HL-60 (cell line): ENCODE results near the gene SPSB3.

Experiments used
- DNase-seq, 2 experiments: peaks; one replicate each; pipeline ENCODE4 v3.0.0-alpha.2; 2010 to 2020; ENCODE audit warnings: low read depth in 1 of 2, low spot score in 1 of 2
- H3K27ac ChIP-seq: fragments of 250-450 bp; sonication (Bioruptor Pico); replicated peaks from 2 replicates; pipeline ENCODE4 v1.5.1; 2020; ENCODE audit warnings: mild to moderate bottlenecking, moderate library complexity
- H3K27me3 ChIP-seq: fragments of 250-450 bp; sonication (Bioruptor Pico); 2 replicates; pipeline ENCODE4 v1.5.1; 2021; ENCODE audit warnings: mild to moderate bottlenecking, moderate library complexity; ENCODE audit not compliant: insufficient read depth, poor library complexity, severe bottlenecking
- H3K4me3 ChIP-seq: replicated peaks from 2 replicates; pipeline ENCODE4 v1.5.1; 2011; ENCODE audit warnings: mild to moderate bottlenecking, control low read depth, low read length; ENCODE audit not compliant: insufficient read depth
- GABPA ChIP-seq: IDR thresholded peaks from 2 replicates; pipeline ENCODE4 v1.6.1; 2012; ENCODE audit warnings: low read depth
- POLR2AphosphoS5 ChIP-seq: IDR thresholded peaks from 2 replicates; pipeline ENCODE4 v1.6.1; 2012; ENCODE audit warnings: low read depth
- REST ChIP-seq: IDR thresholded peaks from 2 replicates; pipeline ENCODE4 v1.6.1; 2012; ENCODE audit warnings: low read depth; ENCODE audit not compliant: insufficient replicate concordance
- SPI1 ChIP-seq: IDR thresholded peaks from 2 replicates; pipeline ENCODE4 v1.6.1; 2012; ENCODE audit warnings: low read depth, mild to moderate bottlenecking, borderline replicate concordance
- long read RNA-seq: library from polyadenylated mRNA; unstranded; transcript quantifications from one replicate; pipeline ENCODE4 v2.0.0, GENCODE V29; 2020
- TF ChIP-seq, protein P1 (sequence below): IDR thresholded peaks from one replicate; pipeline ENCODE4 v1.5.1; 2011; ENCODE audit warnings: low read length, control low read depth, inconsistent platforms; ENCODE audit not compliant: insufficient read depth

The SPSB3 gene
- long read RNA-seq, transcript SPSB3-204 (5 exons, 1,746 nt): minor isoform, 42 of 833 reads
- long read RNA-seq, transcript SPSB3-209 (6 exons, 1,628 nt): minor isoform, 121 of 833 reads
- long read RNA-seq, transcript SPSB3-208 (7 exons, 1,784 nt): major isoform, 545 of 833 reads
- long read RNA-seq, transcript SPSB3-201 (6 exons, 1,449 nt): minor isoform, 37 of 833 reads
- long read RNA-seq, partial matches to known transcripts: 15 of 833 reads
- long read RNA-seq, other reads (novel, unspliced or antisense): 55 of 833 reads

DNA sequence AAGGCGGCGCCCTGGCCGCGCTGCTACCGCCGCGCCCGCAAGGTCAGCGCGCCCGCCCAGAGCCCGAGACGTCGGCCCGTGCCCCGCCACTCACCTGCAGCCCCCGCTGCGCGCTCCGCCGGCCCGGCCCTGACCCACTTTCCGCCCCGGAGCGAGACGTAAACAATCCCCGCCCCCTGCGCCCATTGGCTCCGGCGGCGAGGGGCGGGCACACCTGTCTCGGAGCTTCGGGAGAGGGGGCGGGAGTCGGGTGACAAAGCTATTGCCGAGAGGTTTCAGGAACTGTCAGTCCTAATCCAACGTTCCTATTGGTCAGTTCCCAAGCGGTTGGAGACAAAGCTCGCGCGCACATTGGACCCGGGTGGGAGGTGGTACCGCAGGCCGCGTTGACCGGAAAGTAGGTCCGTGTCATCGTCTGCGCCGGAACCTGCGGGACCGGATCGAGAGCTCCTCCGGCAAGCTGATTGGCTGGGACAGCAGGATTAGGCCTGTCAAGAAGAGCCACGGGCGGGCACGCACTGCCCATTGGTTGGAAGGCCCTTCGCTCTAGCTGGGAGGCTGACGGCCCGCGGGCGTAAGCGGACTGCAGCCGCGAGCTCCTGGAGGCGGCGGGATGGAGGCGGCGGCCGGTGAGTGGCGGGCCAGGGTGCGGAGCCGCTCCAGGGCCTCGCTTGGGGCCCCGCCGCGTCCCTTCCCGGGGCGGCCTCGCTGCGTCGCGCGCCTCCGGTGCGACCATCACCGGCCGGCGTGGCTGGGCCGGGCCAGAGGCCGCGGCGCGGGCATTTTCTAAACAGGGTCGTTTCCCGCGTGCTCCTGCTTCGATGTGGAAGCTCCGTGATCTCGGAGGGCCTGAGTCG is at the start of gene SPSB3, which contains the start of gene NUBP2:
SPSB3 (minus strand) TSS at position 164 of the 857 bp plus-strand sequence. CDS start 1,088 bp downstream, outside the sequence.
NUBP2 (plus strand) TSS at position 553 of the 857 bp plus-strand sequence; CDS start at position 614, 61 bp downstream.
- peak; percentile 100 for DNase-seq
- no peaks in the 10 kb centered on the region for H3K27me3 ChIP-seq
- peak within 1 kb of the TSS; percentile 95 for H3K4me3 ChIP-seq
- TF ChIP-seq, protein P1, sequence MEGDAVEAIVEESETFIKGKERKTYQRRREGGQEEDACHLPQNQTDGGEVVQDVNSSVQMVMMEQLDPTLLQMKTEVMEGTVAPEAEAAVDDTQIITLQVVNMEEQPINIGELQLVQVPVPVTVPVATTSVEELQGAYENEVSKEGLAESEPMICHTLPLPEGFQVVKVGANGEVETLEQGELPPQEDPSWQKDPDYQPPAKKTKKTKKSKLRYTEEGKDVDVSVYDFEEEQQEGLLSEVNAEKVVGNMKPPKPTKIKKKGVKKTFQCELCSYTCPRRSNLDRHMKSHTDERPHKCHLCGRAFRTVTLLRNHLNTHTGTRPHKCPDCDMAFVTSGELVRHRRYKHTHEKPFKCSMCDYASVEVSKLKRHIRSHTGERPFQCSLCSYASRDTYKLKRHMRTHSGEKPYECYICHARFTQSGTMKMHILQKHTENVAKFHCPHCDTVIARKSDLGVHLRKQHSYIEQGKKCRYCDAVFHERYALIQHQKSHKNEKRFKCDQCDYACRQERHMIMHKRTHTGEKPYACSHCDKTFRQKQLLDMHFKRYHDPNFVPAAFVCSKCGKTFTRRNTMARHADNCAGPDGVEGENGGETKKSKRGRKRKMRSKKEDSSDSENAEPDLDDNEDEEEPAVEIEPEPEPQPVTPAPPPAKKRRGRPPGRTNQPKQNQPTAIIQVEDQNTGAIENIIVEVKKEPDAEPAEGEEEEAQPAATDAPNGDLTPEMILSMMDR: no peak
- TF ChIP-seq GABPA (peak; percentile 97), POLR2AphosphoS5 (no peak), REST (no peak)
- peak within 1 kb of the TSS; percentile 79 for H3K27ac ChIP-seq

GRCh38 chr16:1831186-1832075 is 49.1 kb upstream of the SPSB3 start:
- H3K27me3 ChIP-seq: no peaks in the 10 kb centered on the region
- H3K4me3 ChIP-seq: no peak overlapping the region
- no peak for TF ChIP-seq REST
- no peak for TF ChIP-seq SPI1
- TF ChIP-seq GABPA: no peak
- TF ChIP-seq POLR2AphosphoS5: no peak
- TF ChIP-seq, protein P1: no peak
- no peak overlapping the region for H3K27ac ChIP-seq
- no peak for DNase-seq

- TF ChIP-seq GABPA (no peak), POLR2AphosphoS5 (no peak), REST (no peak), SPI1 (no peak)
- TF ChIP-seq, protein P1: no peak
- DNase-seq: no peak
- H3K27ac ChIP-seq: no peak overlapping the region
- no peaks in the 10 kb centered on the region for H3K27me3 ChIP-seq
- no peak overlapping the region for H3K4me3 ChIP-seq
Measured at GRCh38 chr16:1830213-1830612, 47.8 kb upstream of the SPSB3 start.
